Measurements from ENCODE around the gene ITM2C.

The ITM2C gene

GRCh38 chr2:230852113-230852512, 12.6 kb upstream of the ITM2C start:
- TF ChIP-seq EP300 (IDR thresholded peaks at IDR 0.05; ENCODE audit: borderline replicate concordance) (no peak), ZBTB7A (IDR thresholded peaks at IDR 0.05; ENCODE audit: low read depth) (no peak), RAD21 (IDR thresholded peaks at IDR 0.05; ENCODE audit: low read depth) (no peak), FOXM1 (IDR thresholded peaks at IDR 0.05; ENCODE audit: borderline replicate concordance, low read depth) (no peak), TCF12 (IDR thresholded peaks at IDR 0.05; ENCODE audit: low read depth) (no peak), TEAD4 (IDR thresholded peaks at IDR 0.05) (no peak), CREB1 (IDR thresholded peaks at IDR 0.05; ENCODE audit: low read depth) (no peak), EGR1 (IDR thresholded peaks at IDR 0.05) (no peak), USF1 (IDR thresholded peaks at IDR 0.05) (no peak), NFIC (IDR thresholded peaks at IDR 0.05) (no peak), MAX (IDR thresholded peaks at IDR 0.05) (no peak), TAF1 (IDR thresholded peaks at IDR 0.05; ENCODE audit: low read depth) (no peak), YY1 (IDR thresholded peaks at IDR 0.05; ENCODE audit: low read depth) (no peak), REST (IDR thresholded peaks at IDR 0.05; ENCODE audit: low read depth) (no peak)

GRCh38 chr2:230861552-230862255, 3.0 kb upstream of the ITM2C start:
- TF ChIP-seq TEAD4 (IDR thresholded peaks at IDR 0.05) (no peak), USF1 (IDR thresholded peaks at IDR 0.05) (no peak), TAF1 (IDR thresholded peaks at IDR 0.05; ENCODE audit: low read depth) (no peak), RAD21 (IDR thresholded peaks at IDR 0.05; ENCODE audit: low read depth) (no peak), YY1 (IDR thresholded peaks at IDR 0.05; ENCODE audit: low read depth) (no peak)

- TF ChIP-seq CEBPB (IDR thresholded peaks at IDR 0.05): no peak
- no peak for TF ChIP-seq EGR1 (IDR thresholded peaks at IDR 0.05)
- no peak for TF ChIP-seq RAD21 (IDR thresholded peaks at IDR 0.05; ENCODE audit: low read depth)
- TF ChIP-seq TCF12 (IDR thresholded peaks at IDR 0.05; ENCODE audit: low read depth): no peak
- no peak for TF ChIP-seq TAF1 (IDR thresholded peaks at IDR 0.05; ENCODE audit: low read depth)
- TF ChIP-seq REST (IDR thresholded peaks at IDR 0.05; ENCODE audit: low read depth): no peak
- no peak for TF ChIP-seq TEAD4 (IDR thresholded peaks at IDR 0.05)
- TF ChIP-seq NFIC (IDR thresholded peaks at IDR 0.05): no peak
- TF ChIP-seq EP300 (IDR thresholded peaks at IDR 0.05; ENCODE audit: borderline replicate concordance): no peak
- TF ChIP-seq USF1 (IDR thresholded peaks at IDR 0.05): no peak
- no peak for TF ChIP-seq YY1 (IDR thresholded peaks at IDR 0.05; ENCODE audit: low read depth)
- no peak for TF ChIP-seq FOXM1 (IDR thresholded peaks at IDR 0.05; ENCODE audit: borderline replicate concordance, low read depth)
Observed at GRCh38 chr2:230862292-230862691, 2.5 kb upstream of the ITM2C start.

GRCh38 chr2:230863031-230863430, 1.7 kb upstream of the ITM2C start:
- TF ChIP-seq REST (IDR thresholded peaks at IDR 0.05; ENCODE audit: low read depth) (no peak), NFIC (IDR thresholded peaks at IDR 0.05) (no peak), ZBTB7A (IDR thresholded peaks at IDR 0.05; ENCODE audit: low read depth) (no peak), MAX (IDR thresholded peaks at IDR 0.05) (no peak), TEAD4 (IDR thresholded peaks at IDR 0.05) (no peak), EGR1 (IDR thresholded peaks at IDR 0.05) (no peak), CREB1 (IDR thresholded peaks at IDR 0.05; ENCODE audit: low read depth) (no peak), YY1 (IDR thresholded peaks at IDR 0.05; ENCODE audit: low read depth) (no peak), USF1 (IDR thresholded peaks at IDR 0.05) (no peak), CEBPB (IDR thresholded peaks at IDR 0.05) (no peak), EP300 (IDR thresholded peaks at IDR 0.05; ENCODE audit: borderline replicate concordance) (no peak), TAF1 (IDR thresholded peaks at IDR 0.05; ENCODE audit: low read depth) (no peak), TCF12 (IDR thresholded peaks at IDR 0.05; ENCODE audit: low read depth) (no peak), FOXM1 (IDR thresholded peaks at IDR 0.05; ENCODE audit: borderline replicate concordance, low read depth) (no peak), RAD21 (IDR thresholded peaks at IDR 0.05; ENCODE audit: low read depth) (no peak)

All from Ishikawa (cell line).